PC-9 (cell line): ENCODE measurements around the gene SGTA. TPM values are rescaled to one million over a fixed set of nuclear protein-coding genes. Genes with fewer than 3 reads are reported as not detected.
"Not testable (repeated sequence)": the region's sequence is repeated elsewhere in the genome, so short reads cannot be mapped to it uniquely, and the experiment has no call there.

ENCODE experiments used
- BruUV-seq: library from RNA; stranded (reverse); fragments of 400-500 nt; replicated peaks from 2 replicates; lab custom pipeline; 2021; lab: Mats Ljungman, UMichigan
- CTCF ChIA-PET: fragments of 300-600 bp; sonication (Branson Sonifier 250); formaldehyde crosslinking; loops from one replicate; lab custom pipeline; 2022; ENCODE audit warnings: antibody characterized with exemption; lab: Charles Lee
- POLR2A ChIA-PET: fragments of 300-600 bp; sonication (Branson Sonifier 250); formaldehyde crosslinking; loops from one replicate; lab custom pipeline; 2022; ENCODE audit warnings: antibody characterized with exemption; ENCODE audit not compliant: unreplicated experiment; lab: Charles Lee
- DNase-seq, 2 experiments: peaks; one replicate each; pipeline versions ENCODE4 v3.0.0 to v3.0.0-alpha.2; 2015 to 2022; ENCODE audit warnings: mixed read lengths in 1 of 2
- H2AFZ ChIP-seq: fragments of 200-600 bp; sonication (generic); 2 replicates; pipeline ENCODE4 v1.8.1; 2017; ENCODE audit warnings: antibody characterized with exemption
- H3F3A ChIP-seq: fragments of 200-600 bp; sonication (generic); 2 replicates; pipeline ENCODE4 v1.8.1; 2017; ENCODE audit warnings: antibody characterized with exemption, mild to moderate bottlenecking, low read depth; ENCODE audit not compliant: insufficient read depth
- H3K27ac ChIP-seq: fragments of 200-600 bp; sonication (generic); 2 replicates; pipeline ENCODE4 v1.6.1; 2016; ENCODE audit warnings: mixed run types
- H3K27me3 ChIP-seq: fragments of 200-600 bp; sonication (generic); 2 replicates; pipeline ENCODE4 v1.6.1; 2016; ENCODE audit warnings: low read depth, mixed run types; ENCODE audit not compliant: insufficient read depth
- H3K36me3 ChIP-seq: fragments of 200-600 bp; sonication (generic); 2 replicates; pipeline ENCODE4 v1.6.1; 2016; ENCODE audit warnings: low read depth, mixed run types
- H3K4me1 ChIP-seq: fragments of 200-600 bp; sonication (generic); replicated peaks from 2 replicates; pipeline ENCODE4 v1.6.1; 2016; ENCODE audit warnings: mixed run types; ENCODE audit not compliant: insufficient read depth
- H3K4me2 ChIP-seq: fragments of 200-600 bp; sonication (generic); 2 replicates; pipeline ENCODE4 v1.6.1; 2017; ENCODE audit warnings: mixed run types
- H3K4me3 ChIP-seq: fragments of 200-600 bp; sonication (generic); 2 replicates; pipeline ENCODE4 v1.6.1; 2016; ENCODE audit warnings: mixed run types
- H3K79me2 ChIP-seq: fragments of 200-600 bp; sonication (generic); 2 replicates; pipeline ENCODE4 v1.6.1; 2017; ENCODE audit warnings: low read depth, mixed run types
- H3K9me2 ChIP-seq: fragments of 200-600 bp; sonication (generic); 2 replicates; pipeline ENCODE4 v1.8.1; 2017; ENCODE audit warnings: mild to moderate bottlenecking; ENCODE audit not compliant: insufficient read depth
- H3K9me3 ChIP-seq: fragments of 200-600 bp; sonication (generic); 2 replicates; pipeline ENCODE4 v1.8.1; 2016; ENCODE audit warnings: low read depth; ENCODE audit not compliant: insufficient read depth
- H4K20me1 ChIP-seq: fragments of 200-600 bp; sonication (generic); 2 replicates; pipeline ENCODE4 v1.8.1; 2017; ENCODE audit not compliant: insufficient read depth
- EZH2 ChIP-seq: fragments of 200-600 bp; sonication (generic); IDR thresholded peaks from 2 replicates; pipeline ENCODE4 v1.8.0; 2017; ENCODE audit warnings: antibody characterized with exemption, low read depth
- intact Hi-C: fragments of 100-400 bp; cut with micrococcal nuclease; formaldehyde crosslinking; loops from one replicate; pipeline ENCODE4 v1.10.0; 2022; ENCODE audit not compliant: unreplicated experiment
- total RNA-seq: library from RNA; stranded (reverse); gene quantifications from 2 replicates; pipeline ENCODE4 v1.2.3, GENCODE V29; 2021
- TF ChIP-seq, protein P1 (sequence below): fragments of 200-600 bp; sonication (generic); conservative IDR thresholded peaks from 2 replicates; pipeline ENCODE4 v1.6.1; 2017; ENCODE audit warnings: mixed run types, antibody characterized with exemption, mild to moderate bottlenecking, moderate library complexity

Gene SGTA
- total RNA-seq, 1 experiment from 2014 or later = 40.7 TPM

DNA sequence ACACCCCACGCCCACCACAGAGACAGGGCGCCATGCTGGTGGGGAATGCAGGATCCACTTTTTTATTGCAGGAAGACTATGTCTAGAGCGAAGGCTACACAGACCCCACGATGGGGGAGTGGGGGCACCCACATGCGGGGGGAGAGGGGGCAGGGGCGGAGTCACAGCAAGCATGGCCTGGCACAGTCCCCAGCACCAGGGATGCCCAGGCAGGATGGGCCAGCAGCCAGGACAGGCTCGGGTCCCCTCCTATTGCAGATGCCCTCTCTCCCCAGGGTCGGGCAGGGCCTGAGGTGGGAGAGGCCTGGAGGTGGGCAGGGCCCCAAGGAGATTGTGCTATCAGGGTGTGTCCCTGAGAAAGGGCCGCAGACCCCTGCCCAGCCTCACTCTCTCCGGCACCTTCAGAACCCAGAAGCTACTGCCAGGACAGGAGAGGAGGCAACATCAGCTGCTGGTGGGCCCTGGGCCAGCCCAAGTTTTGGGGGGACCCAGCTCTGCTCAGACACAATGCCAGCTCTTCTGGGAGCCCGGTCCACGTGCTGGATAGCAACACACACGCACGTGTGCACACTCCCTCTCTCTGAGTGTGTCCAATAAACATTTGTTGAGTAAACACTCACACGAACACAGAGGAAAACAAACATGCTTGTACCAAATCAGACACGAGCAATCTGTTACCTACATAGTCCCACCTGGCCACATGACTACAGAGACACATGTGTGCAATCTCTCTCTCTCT, 68.4 kb downstream of the SGTA start:
- Histone ChIP-seq H2AFZ (no peak overlapping the region), H3K4me1 (no peaks in the 10 kb centered on the region), H3K27ac (no peak overlapping the region), H4K20me1 (no peaks in the 10 kb centered on the region), H3K79me2 (no peaks in the 10 kb centered on the region), H3K36me3 (no peaks in the 10 kb centered on the region), H3K27me3 (peaks cover 19% of the 10 kb centered on the region), H3K4me2 (no peak overlapping the region), H3K9me2 (no peaks in the 10 kb centered on the region), H3K4me3 (no peak overlapping the region), H3K9me3 (no peaks in the 10 kb centered on the region), H3F3A (no peaks in the 10 kb centered on the region)
- DNase-seq = no peak
- no peak for TF ChIP-seq EZH2
- TF ChIP-seq, protein P1, sequence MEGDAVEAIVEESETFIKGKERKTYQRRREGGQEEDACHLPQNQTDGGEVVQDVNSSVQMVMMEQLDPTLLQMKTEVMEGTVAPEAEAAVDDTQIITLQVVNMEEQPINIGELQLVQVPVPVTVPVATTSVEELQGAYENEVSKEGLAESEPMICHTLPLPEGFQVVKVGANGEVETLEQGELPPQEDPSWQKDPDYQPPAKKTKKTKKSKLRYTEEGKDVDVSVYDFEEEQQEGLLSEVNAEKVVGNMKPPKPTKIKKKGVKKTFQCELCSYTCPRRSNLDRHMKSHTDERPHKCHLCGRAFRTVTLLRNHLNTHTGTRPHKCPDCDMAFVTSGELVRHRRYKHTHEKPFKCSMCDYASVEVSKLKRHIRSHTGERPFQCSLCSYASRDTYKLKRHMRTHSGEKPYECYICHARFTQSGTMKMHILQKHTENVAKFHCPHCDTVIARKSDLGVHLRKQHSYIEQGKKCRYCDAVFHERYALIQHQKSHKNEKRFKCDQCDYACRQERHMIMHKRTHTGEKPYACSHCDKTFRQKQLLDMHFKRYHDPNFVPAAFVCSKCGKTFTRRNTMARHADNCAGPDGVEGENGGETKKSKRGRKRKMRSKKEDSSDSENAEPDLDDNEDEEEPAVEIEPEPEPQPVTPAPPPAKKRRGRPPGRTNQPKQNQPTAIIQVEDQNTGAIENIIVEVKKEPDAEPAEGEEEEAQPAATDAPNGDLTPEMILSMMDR = no peak
- ChIA-PET CTCF (no interaction called here), POLR2A (no interaction called here)
- BruUV-seq = no TSS peak
- intact Hi-C loops = no loop called here

DNA sequence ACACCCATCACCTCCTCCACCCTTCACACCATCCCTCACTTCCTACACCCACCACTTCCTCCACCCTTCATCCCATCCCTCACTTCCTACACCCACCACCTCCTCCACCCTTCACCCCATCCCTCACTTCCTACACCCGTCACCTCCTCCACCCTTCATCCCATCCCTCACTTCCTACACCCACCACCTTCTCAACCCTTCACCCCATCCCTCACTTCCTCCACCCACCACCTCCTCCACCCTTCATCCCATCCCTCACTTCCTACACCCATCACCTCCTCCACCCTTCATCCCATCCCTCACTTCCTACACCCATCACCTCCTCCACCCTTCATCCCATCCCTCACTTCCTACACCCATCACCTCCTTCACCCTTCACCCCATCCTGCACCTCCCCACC, 69.0 kb downstream of the SGTA start:
- BruUV-seq, DNase-seq, intact Hi-C loops, H2AFZ ChIP-seq, H3K4me3 ChIP-seq, H3K4me2 ChIP-seq, H4K20me1 ChIP-seq, H3K36me3 ChIP-seq, CTCF ChIA-PET, POLR2A ChIA-PET, H3K79me2 ChIP-seq, H3K9me3 ChIP-seq, H3K27ac ChIP-seq, H3K9me2 ChIP-seq, H3K4me1 ChIP-seq, H3F3A ChIP-seq: not testable (repeated sequence)
- H3K27me3 ChIP-seq = peaks cover 18% of the 10 kb centered on the region

DNA sequence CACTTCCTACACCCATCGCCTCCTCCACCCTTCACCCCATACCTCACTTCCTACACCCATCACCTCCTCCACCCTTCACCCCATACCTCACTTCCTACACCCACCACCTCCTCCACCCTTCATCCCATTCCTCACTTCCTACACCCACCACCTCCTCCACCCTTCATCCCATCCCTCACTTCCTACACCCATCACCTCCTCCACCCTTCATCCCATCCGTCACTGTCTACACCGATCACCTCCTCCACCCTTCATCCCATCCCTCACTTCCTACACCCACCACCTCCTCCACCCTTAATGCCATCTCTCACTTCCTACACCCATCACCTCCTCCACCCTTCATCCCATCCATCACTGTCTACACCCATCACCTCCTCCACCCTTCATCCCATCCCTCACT, 69.9 kb downstream of the SGTA start:
- H3K79me2 ChIP-seq, H3K4me3 ChIP-seq, H3K36me3 ChIP-seq, H3K9me2 ChIP-seq, BruUV-seq, H3K4me1 ChIP-seq, POLR2A ChIA-PET, H2AFZ ChIP-seq, CTCF ChIA-PET, H4K20me1 ChIP-seq, H3K4me2 ChIP-seq, H3K27ac ChIP-seq, H3K9me3 ChIP-seq, DNase-seq, H3F3A ChIP-seq, intact Hi-C loops: not testable (repeated sequence)
- peaks cover 13% of the 10 kb centered on the region for H3K27me3 ChIP-seq

DNA sequence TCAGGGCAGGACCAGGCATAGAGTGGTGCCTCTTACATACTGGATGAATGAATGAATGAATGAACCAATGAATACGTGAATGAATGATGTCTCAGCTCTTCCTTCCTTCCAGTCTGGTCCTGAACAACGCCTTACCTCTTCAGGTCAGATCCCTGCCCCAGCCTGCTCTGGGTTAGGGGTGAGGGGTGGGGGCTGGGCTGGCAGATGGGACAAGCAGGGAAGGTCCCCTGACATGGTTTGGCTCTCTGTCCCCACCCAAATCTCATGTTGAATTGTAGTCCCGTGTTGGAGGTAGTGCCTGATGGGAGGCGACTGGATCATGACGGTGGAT, 71.2 kb downstream of the SGTA start:
- no peak overlapping the region for H3K4me3 ChIP-seq
- CTCF ChIA-PET = no interaction called here

More for the DNA sequence above, 71.2 kb downstream of the SGTA start:
- no peak for TF ChIP-seq EZH2
- TF ChIP-seq, protein P1 = no peak
- DNase-seq = no peak
- BruUV-seq = no TSS peak
- no peak overlapping the region for H3K4me2 ChIP-seq
- no peaks in the 10 kb centered on the region for H3K9me3 ChIP-seq
- no peaks in the 10 kb centered on the region for H3K79me2 ChIP-seq
- POLR2A ChIA-PET = no interaction called here
- H2AFZ ChIP-seq = no peak overlapping the region
- H3K36me3 ChIP-seq = no peaks in the 10 kb centered on the region
- H3K27me3 ChIP-seq = peaks cover 13% of the 10 kb centered on the region
- no peaks in the 10 kb centered on the region for H3K9me2 ChIP-seq
- no peak overlapping the region for H3K27ac ChIP-seq
- H3K4me1 ChIP-seq = no peaks in the 10 kb centered on the region
- intact Hi-C loops = no loop called here
- H4K20me1 ChIP-seq = no peaks in the 10 kb centered on the region
- no peaks in the 10 kb centered on the region for H3F3A ChIP-seq
